Measurements from ENCODE around the gene KLHL42. TPM values are rescaled to one million over a fixed set of nuclear protein-coding genes. Genes with fewer than 3 reads are reported as not detected.

KLHL42 gene
- total RNA-seq, 1 experiment from 2014 or later, result 21.5 TPM

- intact Hi-C loops (cut with micrococcal nuclease), result no loop called here
- Histone ChIP-seq H3K9me2 (ENCODE audit: insufficient read depth) (no peaks in the 10 kb centered on the region), H3K9ac (ENCODE audit: low read length) (no peak overlapping the region), H3K79me2 (ENCODE audit: insufficient read depth, low read length) (no peaks in the 10 kb centered on the region), H3K4me3 (replicated peaks in 1 of 2; ENCODE audit: low read depth in 1 of 2, low read length in 2 of 2) (no peak overlapping the region), H2AFZ (ENCODE audit: low read depth, low read length, poor library complexity, severe bottlenecking) (no peak overlapping the region), H3K36me3 (ENCODE audit: control insufficient read depth in 1 of 2, insufficient read depth in 2 of 2, low read length in 2 of 2) (peaks cover 15 to 16% of the 10 kb centered on the region in 2 experiments; a peak in 3 of 4 replicates), H3K4me2 (ENCODE audit: low read length) (no peak overlapping the region), H3K27me3 (ENCODE audit: insufficient read depth, low read length) (no peaks in the 10 kb centered on the region), H3K4me1 (ENCODE audit: control insufficient read depth in 1 of 2, insufficient read depth in 2 of 2, low read length in 2 of 2) (no peaks in the 10 kb centered on the region), H3K27ac (ENCODE audit: low read depth, low read length) (no peak overlapping the region), H3K9me3 (ENCODE audit: control insufficient read depth in 1 of 2, insufficient read depth in 1 of 2, low read depth in 1 of 2, low read length in 2 of 2) (no peaks in the 10 kb centered on the region), H4K20me1 (ENCODE audit: insufficient read depth) (no peaks in the 10 kb centered on the region)
- ChIA-PET CTCF (no interaction called here), RAD21 (ENCODE audit: low non-redundant PET in 1 of 2, low total read pairs in 2 of 2, uncharacterized antibody in 2 of 2, unreplicated experiment in 2 of 2) (no interaction called here), POLR2A (no interaction called here)
- no peak for ATAC-seq
- TF ChIP-seq REST (IDR thresholded peaks at IDR 0.05; ENCODE audit: low read depth) (no peak), CBX3 (IDR thresholded peaks at IDR 0.05; ENCODE audit: low read depth) (no peak), POLR2A (IDR thresholded peaks at IDR 0.05; ENCODE audit: borderline replicate concordance, extremely low read depth, insufficient read depth, insufficient read length) (no peak), ELF1 (IDR thresholded peaks at IDR 0.05; ENCODE audit: borderline replicate concordance, low read depth) (no peak), SIN3A (IDR thresholded peaks at IDR 0.05; ENCODE audit: low read depth) (no peak), RAD21 (IDR thresholded peaks at IDR 0.05; ENCODE audit: low read depth) (no peak), SP1 (IDR thresholded peaks at IDR 0.05; ENCODE audit: low read depth) (no peak), FOSL1 (IDR thresholded peaks at IDR 0.05; ENCODE audit: low read depth) (no peak)
- TF ChIP-seq, protein P1, sequence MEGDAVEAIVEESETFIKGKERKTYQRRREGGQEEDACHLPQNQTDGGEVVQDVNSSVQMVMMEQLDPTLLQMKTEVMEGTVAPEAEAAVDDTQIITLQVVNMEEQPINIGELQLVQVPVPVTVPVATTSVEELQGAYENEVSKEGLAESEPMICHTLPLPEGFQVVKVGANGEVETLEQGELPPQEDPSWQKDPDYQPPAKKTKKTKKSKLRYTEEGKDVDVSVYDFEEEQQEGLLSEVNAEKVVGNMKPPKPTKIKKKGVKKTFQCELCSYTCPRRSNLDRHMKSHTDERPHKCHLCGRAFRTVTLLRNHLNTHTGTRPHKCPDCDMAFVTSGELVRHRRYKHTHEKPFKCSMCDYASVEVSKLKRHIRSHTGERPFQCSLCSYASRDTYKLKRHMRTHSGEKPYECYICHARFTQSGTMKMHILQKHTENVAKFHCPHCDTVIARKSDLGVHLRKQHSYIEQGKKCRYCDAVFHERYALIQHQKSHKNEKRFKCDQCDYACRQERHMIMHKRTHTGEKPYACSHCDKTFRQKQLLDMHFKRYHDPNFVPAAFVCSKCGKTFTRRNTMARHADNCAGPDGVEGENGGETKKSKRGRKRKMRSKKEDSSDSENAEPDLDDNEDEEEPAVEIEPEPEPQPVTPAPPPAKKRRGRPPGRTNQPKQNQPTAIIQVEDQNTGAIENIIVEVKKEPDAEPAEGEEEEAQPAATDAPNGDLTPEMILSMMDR (IDR thresholded peaks at IDR 0.05 in 2 of 3, conservative IDR thresholded peaks at IDR 0.05 in 1 of 3; ENCODE audit: borderline replicate concordance in 1 of 3, insufficient read depth in 1 of 3, low read depth in 2 of 3, low read length in 2 of 3), result no peak
- no peak for DNase-seq (ENCODE audit: low read depth, low spot score)
- TSS peak; percentile 17 for BruUV-seq (replicated peaks)
Observed at GRCh38 chr12:27801630-27802029, 21.6 kb downstream of the KLHL42 start.

Data from HCT116 (cell line).